ENCODE measurements around the gene CRYM.

The CRYM gene

DNA sequence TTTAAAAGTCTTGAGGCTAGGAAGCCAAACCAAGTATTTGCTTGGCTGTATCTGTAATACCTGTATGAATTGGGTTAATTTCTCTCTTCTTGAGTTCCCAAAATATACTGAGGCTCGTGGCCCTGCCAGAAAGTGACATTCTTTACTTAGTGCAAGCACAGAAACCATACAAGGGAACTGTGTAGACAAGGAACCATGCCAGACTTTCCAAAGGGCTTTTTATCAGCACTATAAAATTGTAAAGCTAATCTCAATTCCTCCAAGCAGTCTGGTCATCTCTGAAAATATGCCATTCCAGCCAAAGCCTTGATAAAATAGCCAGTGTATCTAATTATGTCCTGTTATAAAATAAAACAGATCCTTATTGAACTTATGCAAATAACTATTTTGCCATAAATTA is 7.2 kb upstream of the CRYM start:
- H3K27me3 ChIP-seq (ENCODE audit: control insufficient read depth, insufficient read depth, low read length), result no peaks in the 10 kb centered on the region

GRCh38 chr16:21284414-21284813 is 6.3 kb upstream of the CRYM start:
- Histone ChIP-seq H3K36me3 (ENCODE audit: control insufficient read depth, insufficient read depth, low read length) (no peaks in the 10 kb centered on the region), H3K4me3 (ENCODE audit: low read depth, low read length) (peak overlapping the region; percentile 46), H3K27ac (no peak overlapping the region), H3K79me2 (no peaks in the 10 kb centered on the region), H3K4me2 (ENCODE audit: low read length) (peak overlapping the region; percentile 85), H2AFZ (no peak overlapping the region), H3K9ac (no peak overlapping the region), H3K4me1 (no peaks in the 10 kb centered on the region), H3K9me3 (ENCODE audit: control insufficient read depth, low read length) (no peaks in the 10 kb centered on the region), H3K27me3 (ENCODE audit: control insufficient read depth, insufficient read depth, low read length) (no peaks in the 10 kb centered on the region)
- no peak for TF ChIP-seq CTCF (IDR thresholded peaks at IDR 0.05)

More for the DNA sequence above, 7.2 kb upstream of the CRYM start:
- H3K9ac ChIP-seq, result no peak overlapping the region
- H3K27ac ChIP-seq, result no peak overlapping the region
- H3K4me1 ChIP-seq, result no peaks in the 10 kb centered on the region
- no peak for TF ChIP-seq CTCF (IDR thresholded peaks at IDR 0.05)
- H3K36me3 ChIP-seq (ENCODE audit: control insufficient read depth, insufficient read depth, low read length), result no peaks in the 10 kb centered on the region
- H2AFZ ChIP-seq, result no peak overlapping the region
- H3K9me3 ChIP-seq (ENCODE audit: control insufficient read depth, low read length), result no peaks in the 10 kb centered on the region
- H3K4me3 ChIP-seq (ENCODE audit: low read depth, low read length), result no peak overlapping the region
- no peaks in the 10 kb centered on the region for H3K79me2 ChIP-seq
- no peak overlapping the region for H3K4me2 ChIP-seq (ENCODE audit: low read length)

DNA sequence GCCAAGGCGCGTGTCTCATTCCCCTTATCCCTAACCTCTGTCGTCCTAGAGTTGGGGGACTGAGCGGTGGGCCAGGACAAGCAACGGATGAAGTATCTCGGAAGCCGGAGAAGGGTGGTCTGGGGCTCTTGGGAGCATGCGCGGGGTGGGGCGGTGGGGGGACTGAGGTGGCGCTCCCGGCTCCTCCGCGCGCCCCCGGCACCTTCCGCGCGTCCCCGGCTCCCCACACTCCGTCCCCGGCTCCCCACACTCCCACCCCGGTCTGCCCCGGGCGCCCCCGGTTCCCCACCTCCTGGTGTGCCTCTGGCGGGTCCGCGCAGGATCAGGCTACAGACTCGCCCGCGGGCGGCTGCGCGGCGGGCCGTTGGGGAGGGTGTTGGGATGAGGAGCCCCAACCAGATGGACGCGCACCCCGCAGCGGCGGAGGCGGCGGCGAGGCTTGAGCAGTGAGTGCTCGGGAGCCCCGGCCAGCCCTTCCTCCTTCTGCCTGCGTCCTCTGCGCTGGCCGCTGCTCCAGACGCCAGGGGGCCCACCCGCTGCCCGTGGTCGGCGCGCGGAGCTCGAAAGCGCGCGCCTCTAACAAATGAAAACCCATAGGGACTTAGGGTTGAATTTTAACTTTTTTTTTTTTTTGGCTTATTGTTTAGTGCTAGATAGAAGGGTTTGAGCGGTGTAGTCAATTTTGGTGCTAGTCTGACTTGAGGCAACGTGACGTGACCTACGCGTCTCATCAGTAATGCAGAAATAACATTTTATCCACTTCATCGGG is 5.6 kb upstream of the CRYM start:
- Histone ChIP-seq H2AFZ (peak overlapping the region; percentile 13), H3K9me3 (ENCODE audit: control insufficient read depth, low read length) (no peaks in the 10 kb centered on the region), H3K9ac (no peak overlapping the region), H3K36me3 (ENCODE audit: control insufficient read depth, insufficient read depth, low read length) (no peaks in the 10 kb centered on the region), H3K27ac (no peak overlapping the region), H3K4me1 (no peaks in the 10 kb centered on the region), H3K27me3 (ENCODE audit: control insufficient read depth, insufficient read depth, low read length) (no peaks in the 10 kb centered on the region), H3K4me2 (ENCODE audit: low read length) (peak overlapping the region; percentile 85), H3K4me3 (ENCODE audit: low read depth, low read length) (peak overlapping the region; percentile 46), H3K79me2 (no peaks in the 10 kb centered on the region)
- peak; percentile 24 for TF ChIP-seq CTCF (IDR thresholded peaks at IDR 0.05)

GRCh38 chr16:21281698-21282389 is 3.8 kb upstream of the CRYM start:
- Histone ChIP-seq H3K27me3 (ENCODE audit: control insufficient read depth, insufficient read depth, low read length) (no peaks in the 10 kb centered on the region), H3K4me3 (ENCODE audit: low read depth, low read length) (no peak overlapping the region), H3K79me2 (no peaks in the 10 kb centered on the region), H3K4me1 (no peaks in the 10 kb centered on the region), H3K4me2 (ENCODE audit: low read length) (no peak overlapping the region), H3K36me3 (ENCODE audit: control insufficient read depth, insufficient read depth, low read length) (no peaks in the 10 kb centered on the region), H3K9ac (no peak overlapping the region), H3K27ac (no peak overlapping the region), H3K9me3 (ENCODE audit: control insufficient read depth, low read length) (no peaks in the 10 kb centered on the region), H2AFZ (no peak overlapping the region)
- no peak for TF ChIP-seq CTCF (IDR thresholded peaks at IDR 0.05)
